Measurements from ENCODE around the gene TP53I13. TPM values are rescaled to one million over a fixed set of nuclear protein-coding genes. Genes with fewer than 3 reads are reported as not detected.

The TP53I13 gene, protein sequence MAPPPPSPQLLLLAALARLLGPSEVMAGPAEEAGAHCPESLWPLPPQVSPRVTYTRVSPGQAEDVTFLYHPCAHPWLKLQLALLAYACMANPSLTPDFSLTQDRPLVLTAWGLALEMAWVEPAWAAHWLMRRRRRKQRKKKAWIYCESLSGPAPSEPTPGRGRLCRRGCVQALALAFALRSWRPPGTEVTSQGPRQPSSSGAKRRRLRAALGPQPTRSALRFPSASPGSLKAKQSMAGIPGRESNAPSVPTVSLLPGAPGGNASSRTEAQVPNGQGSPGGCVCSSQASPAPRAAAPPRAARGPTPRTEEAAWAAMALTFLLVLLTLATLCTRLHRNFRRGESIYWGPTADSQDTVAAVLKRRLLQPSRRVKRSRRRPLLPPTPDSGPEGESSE
- 10 to 100 TPM; 31.6 to 45.9 (median 40.3) TPM for total RNA-seq

DNA sequence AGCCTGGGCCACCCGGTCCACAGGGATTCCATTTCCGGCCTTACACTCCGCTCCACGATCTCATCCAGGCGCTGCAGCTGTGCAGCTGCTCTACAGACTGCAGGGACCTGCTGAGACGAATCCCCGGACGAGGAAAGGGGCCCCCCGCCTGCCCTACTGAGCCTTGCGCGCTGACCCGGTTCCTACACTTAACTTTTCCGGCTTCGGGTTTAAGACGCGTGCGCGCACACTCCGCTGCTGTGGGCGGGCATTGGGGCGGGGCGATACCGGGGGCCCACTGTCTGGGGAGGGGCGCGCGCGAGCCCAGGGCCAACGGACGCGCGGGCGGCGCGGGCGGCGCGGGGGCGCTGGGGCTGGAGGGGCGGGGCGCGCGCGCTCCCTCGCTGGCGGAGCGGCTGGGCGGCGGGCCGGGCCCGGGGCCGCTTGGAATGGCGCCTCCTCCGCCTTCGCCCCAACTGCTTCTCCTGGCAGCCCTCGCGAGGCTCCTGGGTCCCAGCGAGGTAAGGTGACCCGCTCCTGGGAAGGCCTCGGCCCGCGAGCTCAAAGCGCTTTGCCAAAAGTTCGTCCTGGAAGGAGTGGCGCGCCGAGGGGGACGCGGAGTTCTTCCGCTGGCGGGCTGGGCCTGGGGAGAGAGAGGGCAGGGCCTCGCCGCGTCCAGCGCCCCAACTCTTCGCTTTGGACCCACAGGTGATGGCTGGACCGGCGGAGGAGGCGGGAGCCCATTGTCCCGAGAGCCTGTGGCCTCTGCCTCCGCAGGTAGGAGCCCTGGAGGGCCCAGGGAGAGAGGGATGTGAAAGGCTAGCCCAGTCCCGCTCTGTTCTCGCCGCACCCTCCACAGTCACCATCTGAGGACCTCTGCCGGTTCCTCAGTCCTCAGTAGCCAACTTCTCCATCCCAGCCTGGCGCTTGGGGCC lies at the start of gene TP53I13:
TSS of gene TP53I13 (plus strand) at position 371 of the 914 bp plus-strand sequence. CDS start at position 429, 58 bp downstream.
- H3K4me1 ChIP-seq, result peaks cover 73% of the 10 kb centered on the region
- peak within 1 kb of the TSS; percentile 85 for H3K27ac ChIP-seq

DNA sequence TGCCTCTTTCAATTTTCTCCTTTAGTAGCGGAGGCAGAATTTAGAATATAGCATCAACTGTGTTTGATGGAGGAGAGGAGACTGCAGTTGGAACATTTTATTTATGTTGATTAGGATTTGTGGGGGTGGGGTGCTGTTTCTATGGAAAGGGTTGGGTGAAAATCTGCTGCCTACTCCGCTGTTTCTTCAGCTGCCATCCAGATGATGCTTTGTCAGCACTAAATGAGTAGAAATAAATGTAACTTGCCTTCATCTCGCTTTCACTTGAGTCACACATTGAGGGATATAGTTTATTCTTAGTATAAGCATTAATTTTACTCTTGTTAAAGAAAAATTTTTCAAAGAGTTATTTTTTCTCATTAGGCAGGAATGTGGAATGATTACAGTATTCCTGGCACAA lies 43.8 kb upstream of the TP53I13 start:
- no peaks in the 10 kb centered on the region for H3K4me1 ChIP-seq
- 89% methylated on average over 3 of the region's 3 CpGs for WGBS
- DNase-seq (ENCODE audit: low spot score in 2 of 2), result no peak
- no peak overlapping the region for H3K4me3 ChIP-seq
- H3K27ac ChIP-seq, result no peak overlapping the region
- H3K36me3 ChIP-seq, result peaks cover 70% of the 10 kb centered on the region
- H3K27me3 ChIP-seq, result no peaks in the 10 kb centered on the region
- H3K9me3 ChIP-seq, result no peaks in the 10 kb centered on the region
- TF ChIP-seq, protein P1, sequence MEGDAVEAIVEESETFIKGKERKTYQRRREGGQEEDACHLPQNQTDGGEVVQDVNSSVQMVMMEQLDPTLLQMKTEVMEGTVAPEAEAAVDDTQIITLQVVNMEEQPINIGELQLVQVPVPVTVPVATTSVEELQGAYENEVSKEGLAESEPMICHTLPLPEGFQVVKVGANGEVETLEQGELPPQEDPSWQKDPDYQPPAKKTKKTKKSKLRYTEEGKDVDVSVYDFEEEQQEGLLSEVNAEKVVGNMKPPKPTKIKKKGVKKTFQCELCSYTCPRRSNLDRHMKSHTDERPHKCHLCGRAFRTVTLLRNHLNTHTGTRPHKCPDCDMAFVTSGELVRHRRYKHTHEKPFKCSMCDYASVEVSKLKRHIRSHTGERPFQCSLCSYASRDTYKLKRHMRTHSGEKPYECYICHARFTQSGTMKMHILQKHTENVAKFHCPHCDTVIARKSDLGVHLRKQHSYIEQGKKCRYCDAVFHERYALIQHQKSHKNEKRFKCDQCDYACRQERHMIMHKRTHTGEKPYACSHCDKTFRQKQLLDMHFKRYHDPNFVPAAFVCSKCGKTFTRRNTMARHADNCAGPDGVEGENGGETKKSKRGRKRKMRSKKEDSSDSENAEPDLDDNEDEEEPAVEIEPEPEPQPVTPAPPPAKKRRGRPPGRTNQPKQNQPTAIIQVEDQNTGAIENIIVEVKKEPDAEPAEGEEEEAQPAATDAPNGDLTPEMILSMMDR (IDR thresholded peaks at IDR 0.05), result no peak
- no peak for TF ChIP-seq POLR2A (IDR thresholded peaks at IDR 0.05)
- TF ChIP-seq EP300 (IDR thresholded peaks at IDR 0.05), result no peak
- TF ChIP-seq POLR2AphosphoS5 (IDR thresholded peaks at IDR 0.05), result no peak

More for the DNA sequence above, at the start of gene TP53I13:
- peaks cover 5% of the 10 kb centered on the region for H3K36me3 ChIP-seq
- H3K9me3 ChIP-seq, result no peaks in the 10 kb centered on the region
- peak in 1 of 2 donors; percentile 20 for TF ChIP-seq POLR2A (IDR thresholded peaks at IDR 0.05)
- no peak for TF ChIP-seq EP300 (IDR thresholded peaks at IDR 0.05)
- H3K4me3 ChIP-seq, result peak within 1 kb of the TSS; percentile 69
- peak; percentile 90 to 91 for DNase-seq (ENCODE audit: low spot score in 2 of 2)
- 11% methylated on average over 3 of the region's 85 CpGs for WGBS
- H3K27me3 ChIP-seq, result no peaks in the 10 kb centered on the region

DNA sequence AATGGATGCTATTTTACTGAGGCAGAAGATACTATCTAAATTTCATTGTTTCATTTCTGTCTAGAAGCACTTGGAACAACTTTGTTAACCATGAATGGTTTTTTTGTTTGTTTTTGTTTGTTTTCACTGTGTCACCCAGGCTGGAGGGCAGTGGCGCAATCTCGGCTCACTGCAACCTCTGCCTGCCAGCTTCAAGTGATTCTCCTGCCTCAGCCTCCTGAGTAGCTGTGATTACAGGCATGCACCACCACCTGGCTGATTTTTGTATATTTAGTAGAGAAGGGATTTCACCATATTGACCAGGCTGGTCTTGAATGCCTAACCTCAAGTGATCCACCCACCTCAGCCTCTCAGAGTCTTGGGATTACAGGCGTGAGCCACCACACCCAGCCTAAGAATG lies 42.2 kb upstream of the TP53I13 start:
- no peaks in the 10 kb centered on the region for H3K9me3 ChIP-seq
- H3K27me3 ChIP-seq, result no peaks in the 10 kb centered on the region
- 92% methylated on average over 3 of the region's 3 CpGs for WGBS
- H3K4me3 ChIP-seq, result no peak overlapping the region
- TF ChIP-seq POLR2A (IDR thresholded peaks at IDR 0.05) (no peak), EP300 (IDR thresholded peaks at IDR 0.05) (no peak), POLR2AphosphoS5 (IDR thresholded peaks at IDR 0.05) (no peak)
- TF ChIP-seq, protein P1 (IDR thresholded peaks at IDR 0.05), result no peak
- no peaks in the 10 kb centered on the region for H3K4me1 ChIP-seq
- peaks cover 71% of the 10 kb centered on the region for H3K36me3 ChIP-seq
- DNase-seq (ENCODE audit: low spot score in 2 of 2), result no peak
- H3K27ac ChIP-seq, result no peak overlapping the region

DNA sequence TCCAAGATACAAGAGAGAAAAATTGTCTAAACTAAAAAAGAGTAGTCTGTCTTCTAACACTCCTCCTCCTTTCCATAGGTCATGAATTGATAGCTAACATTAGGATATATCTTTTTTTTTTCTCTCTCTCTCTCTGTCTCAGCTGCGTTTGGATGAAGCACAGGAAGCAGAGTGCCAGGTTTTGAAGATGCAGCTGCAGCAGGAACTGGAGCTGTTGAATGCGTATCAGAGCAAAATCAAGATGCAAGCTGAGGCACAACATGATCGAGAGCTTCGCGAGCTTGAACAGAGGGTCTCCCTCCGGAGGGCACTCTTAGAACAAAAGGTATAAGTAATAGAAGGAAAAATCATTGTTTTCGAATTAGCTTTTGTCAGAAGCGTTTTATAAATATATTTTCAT lies 34.5 kb upstream of the TP53I13 start:
- DNase-seq (ENCODE audit: low spot score in 2 of 2), result peak in 1 of 2 donors; percentile 2
- WGBS, result 86% methylated on average over 8 of the region's 8 CpGs

DNA sequence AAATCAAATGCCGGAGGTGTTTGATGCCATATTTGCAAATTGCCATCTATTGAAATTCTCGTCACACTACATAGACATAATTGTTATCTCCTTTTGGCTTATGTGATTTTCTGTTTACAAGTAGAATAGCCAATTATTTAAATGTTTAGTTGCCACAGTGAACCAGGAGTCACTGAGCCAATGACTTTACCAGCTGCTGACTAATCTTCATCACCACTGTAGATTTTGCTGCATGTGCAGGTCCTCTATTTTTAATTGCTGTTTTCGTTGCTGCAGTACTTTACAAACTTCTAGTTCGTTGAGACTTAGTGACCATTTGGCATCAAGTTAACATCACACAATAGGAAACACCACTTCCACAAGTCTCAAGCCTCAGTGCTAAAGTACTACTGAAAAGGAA lies 24.4 kb upstream of the TP53I13 start:
- Histone ChIP-seq H3K4me1 (no peaks in the 10 kb centered on the region), H3K27ac (no peak overlapping the region), H3K36me3 (peaks cover 42% of the 10 kb centered on the region), H3K4me3 (no peak overlapping the region), H3K27me3 (no peaks in the 10 kb centered on the region), H3K9me3 (no peaks in the 10 kb centered on the region)
- TF ChIP-seq POLR2A (IDR thresholded peaks at IDR 0.05), result no peak
- DNase-seq (ENCODE audit: low spot score in 2 of 2), result no peak
- WGBS, result 83% methylated on average over 4 of the region's 4 CpGs

More for the DNA sequence above, 34.5 kb upstream of the TP53I13 start:
- no peak overlapping the region for H3K27ac ChIP-seq
- H3K4me3 ChIP-seq, result no peak overlapping the region
- H3K9me3 ChIP-seq, result no peaks in the 10 kb centered on the region
- TF ChIP-seq POLR2A (IDR thresholded peaks at IDR 0.05), result no peak
- no peak for TF ChIP-seq EP300 (IDR thresholded peaks at IDR 0.05)
- TF ChIP-seq, protein P1 (IDR thresholded peaks at IDR 0.05), result no peak
- no peak for TF ChIP-seq POLR2AphosphoS5 (IDR thresholded peaks at IDR 0.05)
- H3K36me3 ChIP-seq, result peaks cover 72% of the 10 kb centered on the region
- no peaks in the 10 kb centered on the region for H3K27me3 ChIP-seq
- H3K4me1 ChIP-seq, result no peaks in the 10 kb centered on the region

DNA sequence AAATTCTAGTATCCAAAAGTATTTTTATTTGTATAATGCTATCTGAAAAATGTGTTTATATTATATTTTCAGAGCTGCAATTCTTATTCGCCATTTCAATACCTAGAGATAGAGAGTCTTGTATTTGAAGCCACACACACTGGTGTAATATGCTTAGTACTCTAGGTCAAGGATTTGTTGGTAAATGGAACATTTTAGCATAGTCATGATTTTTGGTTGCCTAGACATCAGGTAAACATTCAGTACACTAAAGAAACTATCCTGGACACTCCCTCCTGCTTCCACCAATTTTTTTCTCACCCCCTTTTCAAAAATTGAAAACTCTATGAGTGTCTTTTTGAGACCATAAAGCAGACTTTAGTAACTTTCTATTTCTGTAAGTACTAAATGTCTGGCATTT lies 22.4 kb upstream of the TP53I13 start:
- no peak overlapping the region for H3K4me3 ChIP-seq
- H3K27me3 ChIP-seq, result no peaks in the 10 kb centered on the region
- no peak for TF ChIP-seq POLR2AphosphoS5 (IDR thresholded peaks at IDR 0.05)
- TF ChIP-seq, protein P1 (IDR thresholded peaks at IDR 0.05), result no peak
- no peak for TF ChIP-seq EP300 (IDR thresholded peaks at IDR 0.05)
- TF ChIP-seq POLR2A (IDR thresholded peaks at IDR 0.05), result no peak
- no peaks in the 10 kb centered on the region for H3K9me3 ChIP-seq
- H3K27ac ChIP-seq, result no peak overlapping the region
- DNase-seq (ENCODE audit: low spot score in 2 of 2), result no peak
- peaks cover 5% of the 10 kb centered on the region for H3K4me1 ChIP-seq
- WGBS, result 92% methylated on average over 1 of the region's 1 CpG
- H3K36me3 ChIP-seq, result peaks cover 30% of the 10 kb centered on the region

All from suprapubic skin (tissue), 4 donors.